AG04450 (cell line): ENCODE results near the gene GRID1. TPM values are rescaled to one million over a fixed set of nuclear protein-coding genes. Genes with fewer than 3 reads are reported as not detected.

Experiments
- CTCF ChIA-PET: fragments of 300-600, 350-600 bp; formaldehyde crosslinking; extraction: SDS; loops from one replicate; lab custom pipeline; 2022; ENCODE audit warnings: antibody characterized with exemption, inconsistent platforms; lab: Charles Lee
- POLR2A ChIA-PET: fragments of 350-600 bp; formaldehyde crosslinking; extraction: SDS; loops from one replicate; lab custom pipeline; 2021; ENCODE audit warnings: antibody characterized with exemption, inconsistent platforms; lab: Yijun Ruan, JAX
- DNase-seq: peaks from one replicate; pipeline ENCODE4 v3.0.0-alpha.2; 2011; ENCODE audit warnings: low read depth, low spot score
- H3K27ac ChIP-seq: one replicate; pipeline ENCODE4 v1.5.1; 2012; ENCODE audit warnings: low read depth, low read length, control low read depth
- H3K27me3 ChIP-seq: one replicate; pipeline ENCODE4 v1.6.0; 2012; ENCODE audit warnings: low read length; ENCODE audit not compliant: control insufficient read depth, insufficient read depth
- H3K4me3 ChIP-seq: 2 replicates; pipeline ENCODE4 v1.5.1; 2011; ENCODE audit warnings: mild to moderate bottlenecking, low read depth, low read length, control low read depth
- H3K9me3 ChIP-seq: 2 replicates; pipeline ENCODE4 v1.5.1; 2012; ENCODE audit warnings: low read length; ENCODE audit not compliant: control insufficient read depth, insufficient read depth
- CTCF ChIP-seq: IDR thresholded peaks from 2 replicates; pipeline ENCODE4 v1.5.1; 2011; ENCODE audit warnings: low read depth, low read length, control low read depth, inconsistent platforms
- polyA plus RNA-seq: library from polyadenylated mRNA; depleted of rRNA; stranded (reverse); fragments of >200 nt; gene quantifications from 2 replicates; pipeline ENCODE4 v1.2.3, GENCODE V29; 2011

The GRID1 gene
- polyA plus RNA-seq, 1 experiment, result not detected

GRCh38 chr10:86066696-86067095 lies 299.9 kb downstream of the GRID1 start:
- no peak for DNase-seq
- CTCF ChIA-PET, result no interaction called here
- no peak overlapping the region for H3K27ac ChIP-seq
- H3K27me3 ChIP-seq, result no peaks in the 10 kb centered on the region
- H3K9me3 ChIP-seq, result peaks cover 27% of the 10 kb centered on the region
- no peak for TF ChIP-seq CTCF
- POLR2A ChIA-PET, result no interaction called here
- H3K4me3 ChIP-seq, result no peak overlapping the region

GRCh38 chr10:86065711-86066251 lies 300.8 kb downstream of the GRID1 start:
- H3K4me3 ChIP-seq, result no peak overlapping the region
- no peaks in the 10 kb centered on the region for H3K27me3 ChIP-seq
- no peak for DNase-seq
- CTCF ChIA-PET, result no interaction called here
- POLR2A ChIA-PET, result no interaction called here
- no peak for TF ChIP-seq CTCF
- no peak overlapping the region for H3K27ac ChIP-seq
- peaks cover 27% of the 10 kb centered on the region for H3K9me3 ChIP-seq

- ChIA-PET POLR2A (no interaction called here), CTCF (no interaction called here)
- H3K9me3 ChIP-seq, result peaks cover 33% of the 10 kb centered on the region
- no peak overlapping the region for H3K27ac ChIP-seq
- TF ChIP-seq CTCF, result no peak
- H3K4me3 ChIP-seq, result no peak overlapping the region
- H3K27me3 ChIP-seq, result no peaks in the 10 kb centered on the region
- DNase-seq, result no peak
Observed at GRCh38 chr10:86064931-86065662, 301.5 kb downstream of the GRID1 start.

GRCh38 chr10:86064219-86064618 lies 302.4 kb downstream of the GRID1 start:
- no peak for DNase-seq
- ChIA-PET POLR2A (no interaction called here), CTCF (no interaction called here)
- Histone ChIP-seq H3K27ac (no peak overlapping the region), H3K4me3 (no peak overlapping the region), H3K9me3 (peaks cover 32% of the 10 kb centered on the region), H3K27me3 (no peaks in the 10 kb centered on the region)
- no peak for TF ChIP-seq CTCF

GRCh38 chr10:86063341-86063740 lies 303.3 kb downstream of the GRID1 start:
- ChIA-PET POLR2A (no interaction called here), CTCF (no interaction called here)
- H3K27ac ChIP-seq, result no peak overlapping the region
- H3K4me3 ChIP-seq, result no peak overlapping the region
- H3K27me3 ChIP-seq, result no peaks in the 10 kb centered on the region
- no peak for DNase-seq
- peaks cover 25% of the 10 kb centered on the region for H3K9me3 ChIP-seq
- TF ChIP-seq CTCF, result no peak
